Measurements from ENCODE around the gene KCNC1.

GRCh38 chr11:17781626-17782025 is 47.0 kb downstream of the KCNC1 start:
- no peak for TF ChIP-seq CTCF (IDR thresholded peaks at IDR 0.05)
- TF ChIP-seq ZFX (IDR thresholded peaks at IDR 0.05; ENCODE audit: borderline replicate concordance), result no peak
